Measurements from ENCODE around the gene ALDH16A1. TPM values are rescaled to one million over a fixed set of nuclear protein-coding genes. Genes with fewer than 3 reads are reported as not detected.

ALDH16A1 gene
- total RNA-seq, 2 experiments from 2014 or later, result 43.7 to 44.2 TPM

GRCh38 chr19:49425922-49426592 is 27.0 kb upstream of the ALDH16A1 start:
- Mint-ChIP-seq H3K4me1 (ENCODE audit: low read depth) (peaks cover 43% of the 10 kb centered on the region), H3K9me3 (no peaks in the 10 kb centered on the region), H3K27ac (no peak overlapping the region), H3K27me3 (peaks cover 81% of the 10 kb centered on the region), H3K36me3 (no peaks in the 10 kb centered on the region), H3K4me3 (no peak overlapping the region)
- DNase-seq, result peak; percentile 43
- intact Hi-C loops (cut with micrococcal nuclease), result no loop called here
- ChIA-PET POLR2A (no interaction called here), CTCF (interaction anchor here (0.5 to 1.5 kb wide), 3 partner anchors 17 to 201 kb away, joined by 3 to 4 read pairs (median 3); no protein-coding TSS in a partner anchor)

GRCh38 chr19:49427339-49427738 is 25.7 kb upstream of the ALDH16A1 start:
- ChIA-PET CTCF (interaction anchor here (0.6 to 3.3 kb wide), 2 partner anchors 18 to 36 kb away, joined by 3 to 17 read pairs; no protein-coding TSS in a partner anchor), POLR2A (no interaction called here)
- Mint-ChIP-seq H3K27ac (no peak overlapping the region), H3K27me3 (peaks cover 77% of the 10 kb centered on the region), H3K4me3 (no peak overlapping the region), H3K9me3 (no peaks in the 10 kb centered on the region), H3K36me3 (no peaks in the 10 kb centered on the region), H3K4me1 (ENCODE audit: low read depth) (peaks cover 38% of the 10 kb centered on the region)
- DNase-seq, result no peak
- intact Hi-C loops (cut with micrococcal nuclease), result no loop called here

GRCh38 chr19:49427855-49428546 is 25.0 kb upstream of the ALDH16A1 start:
- Mint-ChIP-seq H3K36me3 (no peaks in the 10 kb centered on the region), H3K27ac (no peak overlapping the region), H3K9me3 (no peaks in the 10 kb centered on the region), H3K4me1 (ENCODE audit: low read depth) (peaks cover 38% of the 10 kb centered on the region), H3K4me3 (no peak overlapping the region), H3K27me3 (peaks cover 78% of the 10 kb centered on the region)
- CTCF ChIA-PET, result interaction anchor here (0.6 to 3.3 kb wide), 2 partner anchors 18 to 37 kb away, joined by 3 to 17 read pairs; no protein-coding TSS in a partner anchor
- peak; percentile 38 for DNase-seq
- POLR2A ChIA-PET, result no interaction called here
- intact Hi-C loops (cut with micrococcal nuclease), result no loop called here

GRCh38 chr19:49428547-49429451 is 24.2 kb upstream of the ALDH16A1 start:
- no peak overlapping the region for H3K27ac Mint-ChIP-seq
- ChIA-PET POLR2A (no interaction called here), CTCF (interaction anchor here (1.3 to 3.3 kb wide), 2 partner anchors 33 to 38 kb away, joined by 5 to 17 read pairs; no protein-coding TSS in a partner anchor)
- H3K27me3 Mint-ChIP-seq, result peaks cover 80% of the 10 kb centered on the region
- no peak for DNase-seq
- no peaks in the 10 kb centered on the region for H3K9me3 Mint-ChIP-seq
- H3K4me1 Mint-ChIP-seq (ENCODE audit: low read depth), result peaks cover 36% of the 10 kb centered on the region
- H3K4me3 Mint-ChIP-seq, result no peak overlapping the region
- H3K36me3 Mint-ChIP-seq, result no peaks in the 10 kb centered on the region
- intact Hi-C loops (cut with micrococcal nuclease), result no loop called here

- ChIA-PET POLR2A (no interaction called here), CTCF (interaction anchor here (1.1 to 3.3 kb wide), 4 partner anchors 9 to 39 kb away, joined by 3 to 17 read pairs (median 4); partner anchors contain the start of gene SLC17A7)
- H3K4me1 Mint-ChIP-seq (ENCODE audit: low read depth), result peaks cover 33% of the 10 kb centered on the region
- H3K4me3 Mint-ChIP-seq, result no peak overlapping the region
- no peak overlapping the region for H3K27ac Mint-ChIP-seq
- intact Hi-C loops (cut with micrococcal nuclease), result loop anchor here (1.0 kb wide), 1 partner anchor 38 kb away; no protein-coding TSS in a partner anchor
- H3K36me3 Mint-ChIP-seq, result no peaks in the 10 kb centered on the region
- H3K9me3 Mint-ChIP-seq, result no peaks in the 10 kb centered on the region
- no peak for DNase-seq
- H3K27me3 Mint-ChIP-seq, result peaks cover 80% of the 10 kb centered on the region
Measured at GRCh38 chr19:49430172-49430677, 22.8 kb upstream of the ALDH16A1 start.

- CTCF ChIA-PET, result interaction anchor here (0.6 to 3.3 kb wide), 4 partner anchors 10 to 64 kb away, joined by 3 to 17 read pairs (median 4); partner anchors contain the start of gene SLC17A7
- Mint-ChIP-seq H3K9me3 (no peaks in the 10 kb centered on the region), H3K27ac (no peak overlapping the region), H3K27me3 (peaks cover 80% of the 10 kb centered on the region), H3K36me3 (no peaks in the 10 kb centered on the region), H3K4me3 (no peak overlapping the region), H3K4me1 (ENCODE audit: low read depth) (peaks cover 33% of the 10 kb centered on the region)
- intact Hi-C loops (cut with micrococcal nuclease), result loop anchor here (1.0 kb wide), 1 partner anchor 39 kb away; no protein-coding TSS in a partner anchor
- DNase-seq, result peak; percentile 52
- POLR2A ChIA-PET, result no interaction called here
Measured at GRCh38 chr19:49430678-49431329, 22.2 kb upstream of the ALDH16A1 start.

- H3K4me3 Mint-ChIP-seq, result no peak overlapping the region
- peak; percentile 38 for DNase-seq
- POLR2A ChIA-PET, result no interaction called here
- H3K4me1 Mint-ChIP-seq (ENCODE audit: low read depth), result peaks cover 36% of the 10 kb centered on the region
- no peaks in the 10 kb centered on the region for H3K9me3 Mint-ChIP-seq
- H3K27ac Mint-ChIP-seq, result no peak overlapping the region
- peaks cover 80% of the 10 kb centered on the region for H3K27me3 Mint-ChIP-seq
- CTCF ChIA-PET, result interaction anchor here (0.6 to 1.2 kb wide), 2 partner anchors 10 to 65 kb away, joined by 3 read pairs; no protein-coding TSS in a partner anchor
- H3K36me3 Mint-ChIP-seq, result no peaks in the 10 kb centered on the region
- intact Hi-C loops (cut with micrococcal nuclease), result no loop called here
Measured at GRCh38 chr19:49431330-49431749, 21.7 kb upstream of the ALDH16A1 start.

GRCh38 chr19:49432141-49433073 is 20.6 kb upstream of the ALDH16A1 start:
- Mint-ChIP-seq H3K9me3 (no peaks in the 10 kb centered on the region), H3K4me1 (ENCODE audit: low read depth) (peaks cover 30% of the 10 kb centered on the region), H3K36me3 (no peaks in the 10 kb centered on the region), H3K27me3 (peaks cover 79% of the 10 kb centered on the region), H3K27ac (no peak overlapping the region), H3K4me3 (no peak overlapping the region)
- POLR2A ChIA-PET, result no interaction called here
- intact Hi-C loops (cut with micrococcal nuclease), result no loop called here
- peak; percentile 57 for DNase-seq
- CTCF ChIA-PET, result no interaction called here

- H3K27ac Mint-ChIP-seq, result peak overlapping the region; percentile 56
- POLR2A ChIA-PET, result interaction anchor here (1.0 kb wide), 1 partner anchor 9 kb away, joined by 4 read pairs; the partner anchor contains the start of gene GFY
- CTCF ChIA-PET, result interaction anchor here (1.1 kb wide), 1 partner anchor 14 kb away, joined by 5 read pairs; no protein-coding TSS in a partner anchor
- no peaks in the 10 kb centered on the region for H3K36me3 Mint-ChIP-seq
- no peaks in the 10 kb centered on the region for H3K9me3 Mint-ChIP-seq
- H3K4me1 Mint-ChIP-seq (ENCODE audit: low read depth), result peaks cover 22% of the 10 kb centered on the region
- DNase-seq, result no peak
- no peak overlapping the region for H3K4me3 Mint-ChIP-seq
- H3K27me3 Mint-ChIP-seq, result peaks cover 82% of the 10 kb centered on the region
- intact Hi-C loops (cut with micrococcal nuclease), result no loop called here
Measured at GRCh38 chr19:49433240-49433901, 19.7 kb upstream of the ALDH16A1 start.

Data from activated CD4-positive, alpha-beta memory T cell treated with anti-CD3 and anti-CD28 coated beads for 36 hours (primary cell).